GM19452 (cell line): ENCODE measurements around the gene ZNF154.

Experiments used
- ATAC-seq: cut with Tn5 transposase; IDR thresholded peaks from one replicate; pipeline ENCODE4 v1.9.1; 2021; ENCODE audit not compliant: unreplicated experiment

Gene ZNF154

GRCh38 chr19:57682226-57682766 is 26.7 kb downstream of the ZNF154 start:
- ATAC-seq: no peak

GRCh38 chr19:57675881-57676280 is 33.1 kb downstream of the ZNF154 start:
- ATAC-seq: no peak

GRCh38 chr19:57672466-57672865 is 36.5 kb downstream of the ZNF154 start:
- no peak for ATAC-seq

GRCh38 chr19:57671124-57671895 is 37.7 kb downstream of the ZNF154 start:
- no peak for ATAC-seq

- ATAC-seq: no peak
Measured at GRCh38 chr19:57668635-57669034, 40.4 kb downstream of the ZNF154 start, which contains the start of gene ZSCAN4. Gene ZSCAN4 (plus strand): TSS chr19:57668935. CDS start chr19:57676146, 7,211 bp downstream.

- ATAC-seq: no peak
Measured at GRCh38 chr19:57667228-57667627, 41.8 kb downstream of the ZNF154 start.

GRCh38 chr19:57665261-57665806 is 43.7 kb downstream of the ZNF154 start:
- ATAC-seq: no peak

- ATAC-seq: no peak
Measured at GRCh38 chr19:57664269-57665127, 44.5 kb downstream of the ZNF154 start.

GRCh38 chr19:57656346-57656745 is 52.7 kb downstream of the ZNF154 start:
- no peak for ATAC-seq

- ATAC-seq: no peak
Measured at GRCh38 chr19:57655443-57655842, 53.6 kb downstream of the ZNF154 start.

GRCh38 chr19:57653689-57654088 is 55.3 kb downstream of the ZNF154 start:
- ATAC-seq: no peak

GRCh38 chr19:57651654-57651996 is 57.4 kb downstream of the ZNF154 start:
- no peak for ATAC-seq

- ATAC-seq: no peak
Measured at GRCh38 chr19:57648331-57649003, 60.5 kb downstream of the ZNF154 start.
